DMS153 treated with DMSO at 0.1 percent for 48 hours (cell line): Measurements from ENCODE around the gene LIPC.
A peak's percentile ranks its signal among the peaks of the same experiment; 100 is the strongest.

Experiments used
- DNase-seq: peaks from one replicate; lab custom pipeline; 2025; ENCODE audit not compliant: unreplicated experiment; lab: John Stamatoyannopoulos, UW

The LIPC gene

DNA sequence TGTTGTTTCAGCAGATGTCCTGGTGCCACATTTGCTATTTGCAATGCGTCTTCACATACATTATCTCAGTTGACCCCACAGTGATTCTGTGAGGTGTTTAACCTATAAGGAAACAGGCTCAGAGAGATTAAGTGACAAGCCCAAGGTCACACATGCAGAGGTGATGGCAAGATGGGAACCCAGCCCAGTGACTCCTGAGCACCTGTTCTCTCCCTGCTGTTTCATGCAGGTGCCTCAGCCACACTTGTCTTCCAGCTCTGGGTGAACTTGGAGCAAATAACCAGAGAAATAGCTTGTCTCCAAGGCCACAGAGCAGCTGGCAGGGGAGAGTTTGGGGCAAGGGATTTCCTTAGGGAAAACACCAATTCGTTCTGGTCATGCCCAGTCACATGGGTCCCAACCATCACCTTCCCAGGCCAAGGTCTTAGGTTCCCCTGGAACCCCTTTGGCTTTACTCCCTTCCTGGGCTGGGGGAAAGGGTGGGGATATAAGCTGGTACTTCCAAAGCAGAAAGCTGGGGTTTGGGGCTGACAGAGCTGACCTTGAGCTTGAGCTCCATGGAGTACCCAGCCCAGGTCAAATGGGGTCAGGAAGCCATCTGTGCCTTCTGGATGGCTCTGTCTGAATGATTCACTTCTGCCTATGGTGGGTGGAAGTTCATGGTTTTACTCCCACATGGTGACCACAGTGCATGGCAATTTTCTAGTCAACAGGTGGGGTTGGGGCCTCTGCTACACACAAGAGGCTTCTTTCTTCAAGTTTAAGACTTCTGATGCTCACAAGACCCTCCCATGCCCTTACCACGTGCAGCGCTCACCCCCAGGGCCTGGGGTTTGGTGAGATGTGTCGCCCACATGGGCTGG lies 22.4 kb downstream of the LIPC start:
- DNase-seq: no peak

DNA sequence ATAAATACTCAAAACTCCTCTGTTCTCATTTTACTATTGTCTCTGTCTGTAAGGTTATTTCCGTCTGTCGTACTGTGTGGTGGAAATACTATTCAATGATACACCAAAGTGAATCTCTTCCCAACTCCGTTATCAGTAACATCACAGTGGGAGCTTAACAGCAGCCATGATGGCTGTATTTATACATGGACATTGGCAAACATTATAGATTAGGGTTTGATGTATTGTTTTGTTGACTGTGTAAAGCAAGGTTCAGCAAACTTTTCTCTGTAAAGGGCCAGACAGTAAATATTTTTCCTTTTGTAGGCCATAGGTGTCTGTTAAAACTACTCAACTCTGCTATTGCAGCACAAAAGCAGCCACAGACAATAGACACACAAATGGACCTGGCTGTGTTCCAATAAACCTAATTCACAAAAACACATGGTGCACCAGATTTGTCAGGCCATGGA lies 23.2 kb downstream of the LIPC start:
- peak; percentile 34 for DNase-seq

DNA sequence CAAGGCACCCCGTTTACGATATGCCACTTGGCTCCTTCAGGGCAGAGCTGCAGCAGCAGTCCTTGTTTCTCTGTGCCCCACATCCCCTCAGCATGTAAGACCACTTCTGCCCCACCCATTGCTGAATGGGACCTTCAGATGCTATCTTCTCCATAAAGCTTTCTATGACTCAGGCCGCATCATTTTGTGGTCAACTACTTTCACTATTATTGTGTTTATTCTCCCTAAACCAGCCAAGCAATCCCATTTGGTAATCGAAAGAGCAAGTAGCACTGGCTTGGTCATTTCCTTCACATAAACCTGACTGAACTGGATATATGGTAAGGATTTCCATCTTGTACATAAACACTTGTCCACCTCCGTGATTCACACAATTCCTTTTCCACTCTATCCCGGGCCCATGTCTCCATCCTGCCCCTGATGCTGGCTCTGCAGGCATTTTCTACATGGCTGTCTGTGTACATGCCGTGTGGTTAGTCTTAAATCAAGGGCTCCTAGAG lies 25.7 kb downstream of the LIPC start:
- DNase-seq: no peak

DNA sequence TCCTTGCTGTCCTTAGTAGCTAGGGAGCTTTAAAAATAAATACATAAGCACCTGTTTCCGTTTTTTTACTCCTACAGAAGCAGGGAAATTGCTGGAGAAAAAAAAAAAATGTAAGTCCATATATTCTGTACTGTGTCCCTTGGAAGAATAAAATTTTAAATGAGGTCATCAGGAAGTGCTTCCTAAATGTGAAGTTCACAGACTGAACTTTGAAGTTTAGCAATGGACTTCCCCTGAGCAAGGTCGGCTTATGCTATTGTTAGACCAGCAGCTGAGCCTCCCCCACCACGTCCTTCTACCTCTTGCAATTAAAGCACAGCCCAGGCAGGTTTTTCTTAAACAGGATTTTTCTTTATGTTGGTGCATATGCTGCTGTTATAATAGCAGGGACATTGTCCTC lies 26.3 kb downstream of the LIPC start:
- no peak for DNase-seq

GRCh38 chr15:58459045-58459444 lies 27.3 kb downstream of the LIPC start:
- DNase-seq: no peak

DNA sequence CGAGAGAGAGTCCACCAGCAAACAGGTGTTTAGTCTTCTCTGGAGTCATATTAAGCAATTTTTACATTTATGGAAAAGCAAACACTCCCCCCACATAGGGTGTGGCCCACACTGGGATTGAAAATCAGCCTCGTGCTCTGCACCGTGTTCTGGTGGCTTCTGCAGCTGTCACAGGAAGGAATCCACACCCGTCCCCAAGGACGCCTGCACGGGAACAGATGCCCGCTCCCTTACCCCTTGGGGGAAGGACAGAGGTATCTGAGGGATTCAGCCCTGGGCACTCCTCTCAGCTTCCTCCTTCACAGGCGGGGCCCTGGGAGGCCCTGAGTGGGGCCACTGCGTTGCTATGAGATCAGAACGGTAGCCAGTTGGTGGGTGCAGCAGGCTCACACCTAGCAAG lies 27.8 kb downstream of the LIPC start:
- no peak for DNase-seq

DNA sequence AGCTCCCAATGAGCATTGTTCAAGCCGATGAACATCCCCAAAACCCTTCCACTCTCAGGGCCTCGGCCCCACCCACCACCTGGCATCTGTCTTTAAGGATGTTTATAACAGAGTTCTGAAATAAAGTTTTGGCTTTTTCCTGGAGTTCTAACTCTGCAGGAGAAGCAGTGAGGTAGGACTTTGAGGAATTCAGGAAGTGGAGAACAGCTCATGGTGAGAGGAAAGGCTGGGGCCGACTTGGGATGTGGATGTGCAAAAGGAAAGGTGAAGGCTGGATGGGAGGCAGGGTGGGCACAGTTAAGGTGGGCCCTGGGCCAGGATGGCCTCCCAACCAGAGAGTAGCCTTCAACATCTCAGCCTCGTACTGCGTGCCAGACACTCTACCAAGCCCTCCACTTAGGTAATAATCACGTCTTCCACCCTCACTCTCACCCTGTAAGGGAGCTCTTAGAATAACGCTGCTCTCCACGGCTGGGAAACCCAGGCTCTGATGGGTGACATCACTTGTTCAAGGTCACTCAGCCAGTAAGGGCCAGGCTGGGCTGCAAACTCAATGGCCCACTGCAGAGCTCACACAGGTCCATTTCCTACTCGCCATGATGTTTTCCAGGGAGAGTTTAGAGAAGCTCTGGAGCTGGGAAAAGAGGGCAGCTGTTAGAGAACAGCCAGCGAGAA lies 28.5 kb downstream of the LIPC start:
- DNase-seq: no peak

DNA sequence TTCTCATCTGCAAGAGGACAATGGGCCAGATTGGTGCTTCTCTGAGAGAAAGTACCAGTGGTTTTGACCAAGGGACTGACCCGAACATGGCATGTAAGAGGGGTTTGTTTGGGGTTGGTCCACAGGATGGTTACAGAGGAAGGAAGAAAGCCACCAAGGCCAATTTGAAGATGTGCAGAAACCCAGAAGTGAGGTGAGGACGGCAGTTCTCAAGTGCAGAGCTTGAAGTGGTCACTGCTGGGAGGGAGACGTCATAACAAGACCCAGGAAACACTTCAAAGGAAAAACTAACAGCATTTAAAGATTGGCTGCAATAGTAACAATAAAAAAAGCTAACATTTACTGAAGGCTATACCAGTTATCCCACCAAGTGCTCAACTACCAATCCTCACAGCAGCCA lies 29.1 kb downstream of the LIPC start:
- no peak for DNase-seq

- no peak for DNase-seq
Measured at GRCh38 chr15:58462547-58462946, 30.8 kb downstream of the LIPC start.

GRCh38 chr15:58462973-58463663 lies 31.3 kb downstream of the LIPC start:
- no peak for DNase-seq

DNA sequence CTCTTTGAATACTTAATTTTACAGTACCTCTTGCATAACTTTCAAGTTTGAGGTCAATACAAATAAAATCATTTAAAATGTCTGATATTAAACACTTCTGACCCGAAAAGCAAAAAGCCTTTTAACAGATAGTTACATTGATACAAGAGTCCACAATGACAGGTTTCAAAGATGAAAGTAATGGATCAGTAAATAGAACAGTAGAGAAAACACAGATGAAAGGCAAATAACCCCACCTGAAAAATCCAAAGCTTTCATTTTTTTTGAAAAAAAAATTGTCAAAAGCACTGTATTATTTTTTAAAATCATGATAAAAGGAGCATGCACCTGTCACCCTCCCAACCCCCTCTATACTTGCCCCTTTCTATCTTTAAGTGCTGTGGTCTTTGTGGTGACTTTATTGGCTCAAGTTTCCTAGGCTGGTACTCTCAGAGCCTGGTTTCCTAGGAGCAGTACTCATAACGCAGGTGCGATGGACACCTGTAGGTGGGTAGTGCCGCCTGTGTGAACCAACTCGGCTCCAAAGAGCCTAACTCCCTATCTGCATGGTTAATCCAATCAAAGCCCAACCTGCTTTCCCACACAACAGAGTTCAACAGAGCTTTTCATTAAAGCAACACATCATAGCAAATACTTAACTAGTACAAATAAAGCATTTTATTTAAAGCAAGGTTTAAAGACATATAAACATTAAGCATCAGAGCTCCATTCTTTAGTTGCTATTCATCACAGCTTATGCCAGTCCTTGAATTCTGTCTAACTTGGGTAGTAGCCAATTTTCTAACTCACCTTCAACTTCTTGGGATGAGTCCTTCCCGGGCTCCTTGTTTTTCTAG lies 32.2 kb downstream of the LIPC start:
- DNase-seq: no peak

- DNase-seq: no peak
Measured at GRCh38 chr15:58465070-58465469, 33.3 kb downstream of the LIPC start.

DNA sequence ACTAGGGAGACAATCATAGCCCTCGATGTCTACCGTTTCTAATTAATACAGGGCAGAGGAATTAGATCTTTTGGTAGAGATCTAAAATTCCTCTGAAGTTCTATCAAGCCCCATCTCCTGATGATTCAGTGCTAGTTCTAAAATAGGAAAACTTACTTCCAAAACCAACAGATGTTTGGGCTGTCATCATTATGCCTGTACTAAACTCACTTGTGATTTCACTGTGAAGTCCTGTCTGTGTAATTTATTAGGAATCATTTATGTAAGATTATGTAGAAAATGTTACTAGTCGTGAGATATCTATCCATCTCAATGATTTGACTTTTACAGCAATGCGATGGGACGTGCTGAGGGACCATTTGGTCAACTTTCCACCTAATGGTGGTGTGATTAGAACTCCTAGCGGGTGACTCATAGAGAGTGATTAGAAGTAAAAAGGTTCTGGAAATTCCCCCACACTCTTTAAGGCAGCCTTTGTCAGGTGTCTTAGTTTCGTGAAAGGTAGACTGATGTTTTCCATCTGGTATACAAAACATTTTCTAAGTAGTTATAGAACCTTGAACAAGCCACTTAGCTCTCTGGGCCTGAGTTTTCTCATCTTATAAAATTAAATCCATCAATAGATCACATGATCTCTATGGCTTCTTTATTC lies 34.2 kb downstream of the LIPC start:
- no peak for DNase-seq

GRCh38 chr15:58466566-58466965 lies 34.8 kb downstream of the LIPC start:
- DNase-seq: no peak

DNA sequence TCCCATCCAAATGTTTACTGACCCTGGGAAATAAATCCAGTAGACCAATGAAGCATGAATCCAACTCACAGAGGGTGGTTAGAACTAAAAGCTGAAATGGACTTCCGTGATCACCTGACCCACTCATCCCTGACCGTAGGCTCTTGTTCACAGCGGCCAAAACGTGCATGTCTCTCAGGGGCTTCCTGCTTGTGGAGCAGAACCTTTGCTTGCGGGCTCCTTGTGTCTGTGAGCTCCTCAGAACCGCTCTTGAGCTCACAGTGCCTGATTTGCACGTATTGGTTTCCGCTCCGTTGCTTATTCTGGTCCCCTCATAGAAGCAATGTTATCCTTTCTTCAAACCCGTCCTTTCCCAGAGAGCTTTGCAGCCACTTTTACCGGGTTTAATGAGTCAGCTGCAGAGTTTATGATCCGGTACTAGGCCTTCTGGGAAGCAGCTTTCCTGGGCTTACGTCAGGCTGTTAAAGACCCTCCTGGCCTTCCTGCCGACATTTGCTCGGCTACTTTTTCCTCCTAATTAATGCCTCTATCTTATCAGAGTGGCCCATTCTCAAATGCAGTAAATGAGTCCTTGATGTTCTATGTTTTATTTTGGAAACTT lies 35.4 kb downstream of the LIPC start:
- DNase-seq: no peak

DNA sequence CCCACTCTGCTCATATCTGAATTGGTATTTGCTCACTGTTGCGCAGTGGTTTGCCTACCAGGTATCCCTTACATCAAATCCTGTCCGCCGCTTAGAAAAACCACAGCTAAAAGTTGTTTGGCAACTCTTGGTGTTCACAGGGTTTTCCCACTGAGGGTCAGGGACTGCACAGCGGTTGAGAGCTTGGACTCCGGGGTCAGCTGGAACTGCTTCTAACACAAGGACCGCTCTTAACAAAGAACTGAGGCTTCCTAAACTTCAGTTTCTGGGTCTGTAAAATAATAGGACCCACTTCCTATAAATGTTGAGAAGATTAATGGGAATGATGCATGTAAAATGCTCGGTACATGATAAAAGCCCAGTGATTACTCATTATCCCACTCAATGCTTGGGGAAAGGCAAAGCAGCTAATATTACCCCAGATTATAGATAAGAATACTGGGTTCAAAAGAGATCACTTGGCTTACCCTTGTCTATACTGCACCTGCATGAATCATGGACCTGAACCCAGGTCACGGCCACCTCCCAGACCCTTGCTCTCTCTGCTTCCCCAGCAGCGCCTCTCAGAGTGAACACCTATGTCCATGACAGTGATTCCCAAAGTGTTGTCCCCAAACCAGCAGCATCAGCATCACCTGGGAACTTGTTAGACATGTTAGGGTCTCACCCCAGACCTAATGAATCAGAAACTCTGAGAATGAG lies 36.1 kb downstream of the LIPC start:
- DNase-seq: no peak

- DNase-seq: no peak
Measured at GRCh38 chr15:58469432-58470353, 37.9 kb downstream of the LIPC start.

- DNase-seq: no peak
Measured at GRCh38 chr15:58471348-58471747, 39.6 kb downstream of the LIPC start.
